Panc1 (cell line): ENCODE measurements around the gene AFF3. TPM values are rescaled to one million over a fixed set of nuclear protein-coding genes. Genes with fewer than 3 reads are reported as not detected.

Experiments
- ATAC-seq: fragments of 200-7000 bp; cut with Tn5 transposase; 2 replicates; pipeline ENCODE4 v1.9.1; 2020; ENCODE audit warnings: mild to moderate bottlenecking, moderate library complexity
- BruUV-seq: library from RNA; stranded (reverse); fragments of 400-500 nt; replicated peaks from 2 replicates; lab custom pipeline; 2021; lab: Mats Ljungman, UMichigan
- CTCF ChIA-PET: fragments of 300-600 bp; sonication (Branson Sonifier 250); formaldehyde crosslinking; loops from one replicate; lab custom pipeline; 2022; ENCODE audit warnings: antibody characterized with exemption; lab: Charles Lee
- POLR2A ChIA-PET: fragments of 300-600 bp; sonication (Branson Sonifier 250); formaldehyde crosslinking; loops from one replicate; lab custom pipeline; 2022; ENCODE audit warnings: antibody characterized with exemption; lab: Charles Lee
- DNase-seq: peaks from one replicate; pipeline ENCODE4 v3.0.0-alpha.2; 2010; ENCODE audit warnings: low read depth, low spot score
- H3K27ac ChIP-seq: 2 replicates; pipeline ENCODE4 v1.5.1; 2011; ENCODE audit warnings: mild to moderate bottlenecking, low read length, inconsistent platforms
- H3K27me3 ChIP-seq: fragments of 200-500 bp; sonication (Bioruptor generic); 2 replicates; pipeline ENCODE4 v1.6.0; 2014; ENCODE audit warnings: low read length, inconsistent platforms; ENCODE audit not compliant: control insufficient read depth, insufficient read depth
- H3K36me3 ChIP-seq: fragments of 200-500 bp; sonication (Bioruptor generic); 2 replicates; pipeline ENCODE4 v1.5.1; 2014; ENCODE audit warnings: inconsistent platforms, mild to moderate bottlenecking, low read length, moderate library complexity; ENCODE audit not compliant: control insufficient read depth, insufficient read depth
- H3K4me1 ChIP-seq: 2 replicates; pipeline ENCODE4 v1.5.1; 2011; ENCODE audit warnings: inconsistent platforms, mild to moderate bottlenecking, low read length, moderate library complexity; ENCODE audit not compliant: control insufficient read depth, insufficient read depth
- H3K4me3 ChIP-seq, 2 experiments: 2 replicates each; pipeline ENCODE4 v1.5.1; 2011 to 2012; ENCODE audit warnings: low read depth in 2 of 2, low read length in 2 of 2, mild to moderate bottlenecking in 2 of 2, inconsistent platforms in 1 of 2, moderate library complexity in 1 of 2
- H3K9me3 ChIP-seq: fragments of 200-500 bp; sonication (Bioruptor generic); 2 replicates; pipeline ENCODE4 v1.5.1; 2014; ENCODE audit warnings: low read depth, mild to moderate bottlenecking, inconsistent platforms, low read length, moderate library complexity; ENCODE audit not compliant: control insufficient read depth, insufficient read depth
- CTCF ChIP-seq: fragments of 450-650 bp; IDR thresholded peaks from 2 replicates; pipeline ENCODE4 v1.5.1; 2017; ENCODE audit warnings: mild to moderate bottlenecking
- POLR2AphosphoS5 ChIP-seq: IDR thresholded peaks from 2 replicates; pipeline ENCODE4 v1.6.1; 2012; ENCODE audit warnings: mild to moderate bottlenecking, low read depth, low read length, moderate library complexity
- REST ChIP-seq, 2 experiments: IDR thresholded peaks; 2 replicates each; pipeline ENCODE4 v1.6.1; 2011 to 2012; ENCODE audit warnings: low read depth in 2 of 2, control low read depth in 1 of 2, low read length in 1 of 2, mild to moderate bottlenecking in 1 of 2, moderate library complexity in 1 of 2; ENCODE audit not compliant: insufficient read depth in 1 of 2
- SIN3A ChIP-seq: IDR thresholded peaks from 2 replicates; pipeline ENCODE4 v1.6.1; 2012; ENCODE audit warnings: low read depth, mild to moderate bottlenecking, low read length, moderate library complexity, borderline replicate concordance; ENCODE audit not compliant: insufficient read depth
- TCF7L2 ChIP-seq: IDR thresholded peaks from 2 replicates; pipeline ENCODE4 v1.6.1; 2011; ENCODE audit warnings: mild to moderate bottlenecking, low read depth, low read length, inconsistent platforms
- in situ Hi-C: cut with HindIII; loops from 2 replicates; pipeline ENCODE4 v1.10.0; 2016; ENCODE audit warnings: low sequenced_read_pairs, low pct_unique_long_range_greater_than_20kb
- intact Hi-C: fragments of 100-400 bp; cut with micrococcal nuclease; formaldehyde crosslinking; loops from one replicate; pipeline ENCODE4 v1.10.0; 2022; ENCODE audit not compliant: unreplicated experiment
- total RNA-seq: library from RNA; stranded (reverse); gene quantifications from one replicate; pipeline ENCODE4 v1.2.1, GENCODE V29; 2021; ENCODE audit not compliant: unreplicated experiment

The AFF3 gene
- total RNA-seq, 1 experiment from 2014 or later, result 2.2 TPM

- no TSS peak for BruUV-seq
- DNase-seq, result no peak
- H3K4me3 ChIP-seq, result no peak overlapping the region
- CTCF ChIA-PET, result no interaction called here
- TF ChIP-seq CTCF, result no peak
- TF ChIP-seq SIN3A, result no peak
- TF ChIP-seq TCF7L2, result no peak
- no peak for TF ChIP-seq POLR2AphosphoS5
- TF ChIP-seq REST (IDR thresholded peaks at IDR 0.05; ENCODE audit: insufficient read depth in 1 of 2, low read depth in 2 of 2, low read length in 1 of 2), result no peak
- no peaks in the 10 kb centered on the region for H3K9me3 ChIP-seq
- in situ Hi-C loops, result no loop called here
- POLR2A ChIA-PET, result no interaction called here
- peaks cover 4% of the 10 kb centered on the region for H3K27me3 ChIP-seq
- H3K4me1 ChIP-seq, result no peaks in the 10 kb centered on the region
- no peaks in the 10 kb centered on the region for H3K36me3 ChIP-seq
- intact Hi-C loops, result no loop called here
- no peak overlapping the region for H3K27ac ChIP-seq
- ATAC-seq, result no peak
Observed at GRCh38 chr2:99845296-99845695, 297.1 kb downstream of the AFF3 start.

- Histone ChIP-seq H3K4me1 (no peaks in the 10 kb centered on the region), H3K4me3 (no peak overlapping the region), H3K27me3 (peaks cover 4% of the 10 kb centered on the region), H3K27ac (no peak overlapping the region), H3K36me3 (no peaks in the 10 kb centered on the region), H3K9me3 (no peaks in the 10 kb centered on the region)
- DNase-seq (no peak), ATAC-seq (no peak)
- CTCF ChIA-PET, result no interaction called here
- no TSS peak for BruUV-seq
- POLR2A ChIA-PET, result no interaction called here
- intact Hi-C loops (no loop called here), in situ Hi-C loops (no loop called here)
- no peak for TF ChIP-seq CTCF
- no peak for TF ChIP-seq POLR2AphosphoS5
- no peak for TF ChIP-seq TCF7L2
- TF ChIP-seq SIN3A, result no peak
- TF ChIP-seq REST (IDR thresholded peaks at IDR 0.05; ENCODE audit: insufficient read depth in 1 of 2, low read depth in 2 of 2, low read length in 1 of 2), result no peak
Observed at GRCh38 chr2:99842451-99842850, 299.9 kb downstream of the AFF3 start.
